GM12874 (cell line): ENCODE results near the gene CD34.

Experiments used
- CTCF ChIP-seq: IDR thresholded peaks from 2 replicates; pipeline ENCODE4 v1.5.1; 2011; ENCODE audit warnings: low read depth, mild to moderate bottlenecking, control low read depth, low read length, moderate library complexity; ENCODE audit not compliant: insufficient read depth

CD34 gene

GRCh38 chr1:207910591-207911354 is at the start of gene CD34:
Gene CD34, minus strand, starts transcription at chr1:207911125. Its CDS starts 45 bp downstream, at chr1:207911080.
- no peak for TF ChIP-seq CTCF

DNA sequence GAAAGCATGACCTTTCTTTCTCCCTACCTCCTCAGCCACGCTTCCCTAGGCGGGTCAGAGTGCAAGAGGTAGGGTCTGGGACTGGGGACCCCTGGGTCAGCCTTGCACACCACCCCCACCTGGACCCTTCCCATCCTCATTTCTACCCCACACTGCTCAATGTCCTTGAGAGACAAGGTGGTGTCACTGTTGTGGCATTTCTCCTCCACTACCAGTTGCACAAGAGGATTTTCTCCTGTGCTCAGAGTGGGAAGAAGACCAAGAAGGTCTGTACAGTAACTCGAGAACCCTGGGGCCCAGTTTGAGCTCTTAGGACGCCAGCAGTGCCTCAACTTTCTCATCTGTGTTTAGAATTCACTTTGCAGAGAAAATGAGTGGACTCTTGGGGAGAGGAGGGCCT is 49.4 kb upstream of the CD34 start:
- no peak for TF ChIP-seq CTCF

DNA sequence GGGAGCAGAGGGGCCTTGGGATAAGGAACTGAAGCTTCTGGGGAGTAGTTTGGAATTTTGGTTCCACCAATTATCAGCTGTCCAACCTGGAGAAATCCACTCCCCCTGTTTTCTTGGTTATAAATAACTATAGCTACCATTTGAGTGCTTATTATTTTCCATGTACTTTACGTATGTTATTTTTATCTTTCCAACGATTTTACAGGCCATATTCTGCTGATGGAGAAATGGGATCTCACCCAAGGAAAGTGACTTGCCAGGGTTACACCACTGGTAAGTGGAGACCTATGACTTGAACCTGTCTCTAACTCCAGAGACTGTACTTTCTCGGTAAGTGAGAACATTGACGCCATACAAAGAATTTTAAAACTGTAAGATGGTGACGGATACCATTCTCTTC is 49.0 kb upstream of the CD34 start:
- no peak for TF ChIP-seq CTCF

GRCh38 chr1:207959141-207959825 is 48.4 kb upstream of the CD34 start:
- TF ChIP-seq CTCF, result no peak

DNA sequence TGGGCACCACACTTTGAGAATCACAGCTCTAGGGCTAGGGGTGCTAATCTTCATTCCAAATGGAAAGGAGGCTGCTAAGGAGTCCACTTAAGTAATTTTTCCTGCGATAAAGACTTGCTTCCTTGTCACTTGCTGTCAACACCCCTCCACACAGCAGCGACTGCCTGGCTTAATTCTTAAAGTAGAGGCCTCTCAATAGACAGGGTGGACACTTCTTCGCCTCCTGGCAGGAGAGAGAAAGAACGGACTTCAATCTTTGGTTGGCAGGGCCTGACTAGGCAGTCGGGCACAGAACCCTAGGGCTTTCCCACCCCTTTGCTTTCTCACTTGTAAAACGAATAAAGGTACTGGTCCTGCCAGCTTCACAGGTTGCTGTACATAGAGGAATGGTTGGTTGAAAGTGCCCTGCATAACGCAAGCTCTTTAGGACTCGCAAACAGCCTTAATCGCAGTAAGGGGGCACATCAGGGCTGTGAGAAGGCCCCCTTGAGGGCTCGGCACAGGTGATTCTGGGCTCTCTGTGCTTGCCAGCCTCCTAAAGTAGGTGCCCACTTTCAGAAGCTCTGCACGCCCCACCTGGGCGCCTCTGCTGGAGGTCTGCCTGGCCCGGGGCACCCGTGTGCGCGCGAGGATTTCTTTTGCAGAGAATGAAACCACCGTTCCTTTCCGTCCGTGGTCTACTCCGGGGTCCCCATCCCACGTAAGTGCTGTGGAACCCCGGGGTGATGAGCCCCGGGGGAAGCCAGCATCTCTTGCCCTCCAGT is 47.6 kb upstream of the CD34 start:
- no peak for TF ChIP-seq CTCF

DNA sequence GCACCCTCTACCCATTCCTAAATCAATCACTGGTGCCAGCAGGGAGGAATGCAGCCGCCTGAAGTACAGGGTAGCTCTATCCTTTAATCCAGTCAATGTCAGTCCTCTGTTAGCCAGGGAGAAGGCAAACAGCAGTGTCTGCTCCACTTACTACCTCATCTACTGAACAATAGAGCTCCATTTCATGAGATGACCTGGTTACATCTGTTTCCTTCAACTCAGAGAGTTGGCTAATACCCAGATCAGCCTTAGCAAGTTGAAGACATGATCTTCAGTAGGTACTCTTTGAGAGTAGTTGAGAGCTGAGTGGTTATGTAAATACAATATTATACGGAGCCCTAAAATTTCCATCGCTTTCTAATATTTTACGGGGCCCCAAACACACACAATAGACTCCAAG is 46.1 kb upstream of the CD34 start:
- no peak for TF ChIP-seq CTCF

DNA sequence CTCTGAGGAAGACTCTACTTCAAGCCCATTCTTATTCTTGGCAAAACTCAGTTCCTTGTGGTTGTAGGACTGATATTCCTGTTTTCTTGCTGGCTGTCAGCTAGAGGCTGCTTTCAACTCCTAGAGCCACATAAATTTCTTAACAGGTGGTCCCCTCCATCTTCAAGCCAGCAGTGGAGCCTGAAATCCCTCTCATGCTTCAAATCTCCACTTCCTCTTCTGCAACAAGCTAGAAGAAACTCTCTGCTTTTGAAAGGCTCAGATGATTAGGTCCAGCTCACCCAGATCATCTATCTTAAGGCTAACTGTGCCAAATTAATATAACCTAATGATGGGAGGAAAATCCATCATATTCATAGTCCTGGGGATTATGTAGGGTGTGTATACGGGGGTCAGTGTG is 43.2 kb upstream of the CD34 start:
- no peak for TF ChIP-seq CTCF
